Astrocyte of the cerebellum (primary cell): Measurements from ENCODE around the gene AGAP1.
"Not testable (repeated sequence)": the region's sequence is repeated elsewhere in the genome, so short reads cannot be mapped to it uniquely, and the experiment has no call there.

Experiments used
- DNase-seq: peaks from one replicate; pipeline ENCODE4 v3.0.0-alpha.2; 2011; ENCODE audit warnings: low read depth
- H3K4me3 ChIP-seq: 2 replicates; pipeline ENCODE4 v1.5.1; 2011; ENCODE audit warnings: mild to moderate bottlenecking, low read depth, low read length, moderate library complexity
- in situ Hi-C: cut with HindIII; loops from 2 replicates; pipeline ENCODE4 v1.10.0; 2017; ENCODE audit warnings: low sequenced_read_pairs
- TF ChIP-seq, protein P1 (sequence below): IDR thresholded peaks from 2 replicates; pipeline ENCODE4 v1.5.1; 2012; ENCODE audit warnings: low read length, low read depth, moderate library complexity, mild to moderate bottlenecking; ENCODE audit errors: missing control alignments

Gene AGAP1

DNA sequence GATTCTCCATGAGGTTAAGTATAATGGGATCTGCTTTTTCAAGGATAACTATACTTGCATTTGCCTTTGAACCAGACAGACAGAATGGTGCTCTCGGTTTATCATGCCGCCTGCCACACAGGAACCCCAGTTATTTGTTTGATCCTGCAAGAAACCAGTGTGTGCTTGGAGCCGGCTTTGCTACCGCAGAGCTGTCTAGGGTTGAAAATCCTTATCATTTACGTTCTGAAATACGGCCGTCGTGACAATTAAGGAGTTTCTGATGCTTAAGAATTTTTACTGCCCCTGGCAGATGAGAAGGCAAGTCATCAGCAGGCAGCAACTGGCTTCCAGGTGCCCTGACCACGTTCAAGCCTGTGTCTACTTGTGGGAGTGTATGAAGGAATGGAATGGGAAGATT lies 562.3 kb downstream of the AGAP1 start:
- DNase-seq, result no peak
- H3K4me3 ChIP-seq, result no peak overlapping the region
- TF ChIP-seq, protein P1, sequence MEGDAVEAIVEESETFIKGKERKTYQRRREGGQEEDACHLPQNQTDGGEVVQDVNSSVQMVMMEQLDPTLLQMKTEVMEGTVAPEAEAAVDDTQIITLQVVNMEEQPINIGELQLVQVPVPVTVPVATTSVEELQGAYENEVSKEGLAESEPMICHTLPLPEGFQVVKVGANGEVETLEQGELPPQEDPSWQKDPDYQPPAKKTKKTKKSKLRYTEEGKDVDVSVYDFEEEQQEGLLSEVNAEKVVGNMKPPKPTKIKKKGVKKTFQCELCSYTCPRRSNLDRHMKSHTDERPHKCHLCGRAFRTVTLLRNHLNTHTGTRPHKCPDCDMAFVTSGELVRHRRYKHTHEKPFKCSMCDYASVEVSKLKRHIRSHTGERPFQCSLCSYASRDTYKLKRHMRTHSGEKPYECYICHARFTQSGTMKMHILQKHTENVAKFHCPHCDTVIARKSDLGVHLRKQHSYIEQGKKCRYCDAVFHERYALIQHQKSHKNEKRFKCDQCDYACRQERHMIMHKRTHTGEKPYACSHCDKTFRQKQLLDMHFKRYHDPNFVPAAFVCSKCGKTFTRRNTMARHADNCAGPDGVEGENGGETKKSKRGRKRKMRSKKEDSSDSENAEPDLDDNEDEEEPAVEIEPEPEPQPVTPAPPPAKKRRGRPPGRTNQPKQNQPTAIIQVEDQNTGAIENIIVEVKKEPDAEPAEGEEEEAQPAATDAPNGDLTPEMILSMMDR, result no peak
- in situ Hi-C loops, result no loop called here

DNA sequence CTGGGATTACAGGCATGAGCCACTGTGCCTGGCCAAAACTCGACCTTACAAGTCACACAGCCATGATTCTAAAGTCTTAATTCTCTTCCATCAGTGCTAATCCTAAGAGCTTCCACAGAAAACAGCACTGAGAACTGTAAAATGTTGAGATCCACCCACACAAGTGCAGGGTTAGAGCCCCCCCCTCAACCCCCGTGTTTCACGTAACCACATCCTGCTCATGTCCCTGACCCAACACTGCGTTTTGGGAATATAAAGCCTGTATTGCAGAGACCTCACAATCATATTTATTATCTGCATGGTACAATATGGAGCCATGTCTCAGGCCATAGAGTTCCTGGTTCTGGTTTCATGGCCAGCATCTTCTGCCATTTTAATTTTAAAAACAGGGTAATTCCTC lies 563.5 kb downstream of the AGAP1 start:
- in situ Hi-C loops, result no loop called here

DNA sequence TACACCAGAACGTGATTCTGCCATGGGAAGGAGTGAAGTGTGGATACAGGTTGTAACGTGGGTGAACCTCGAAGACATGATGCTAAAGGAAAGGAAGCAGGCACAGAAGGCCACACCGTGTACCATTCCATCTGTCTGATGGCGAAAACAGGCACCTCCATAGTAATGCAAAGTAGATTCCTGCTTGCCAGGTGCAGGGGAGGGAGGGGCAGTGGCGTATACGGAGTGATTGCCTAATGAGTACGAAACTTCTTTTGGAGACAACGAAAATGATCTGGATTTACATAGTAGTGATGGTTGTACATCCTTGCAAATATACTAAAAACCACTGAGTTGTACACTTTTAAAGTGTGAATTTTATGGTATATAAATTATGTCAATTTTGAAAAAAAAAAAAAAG lies 567.7 kb downstream of the AGAP1 start:
- DNase-seq, result no peak
- in situ Hi-C loops, result no loop called here
- H3K4me3 ChIP-seq, result no peak overlapping the region
- TF ChIP-seq, protein P1, result no peak

More for the DNA sequence above, 563.5 kb downstream of the AGAP1 start:
- DNase-seq, result no peak
- TF ChIP-seq, protein P1, result no peak
- no peak overlapping the region for H3K4me3 ChIP-seq

DNA sequence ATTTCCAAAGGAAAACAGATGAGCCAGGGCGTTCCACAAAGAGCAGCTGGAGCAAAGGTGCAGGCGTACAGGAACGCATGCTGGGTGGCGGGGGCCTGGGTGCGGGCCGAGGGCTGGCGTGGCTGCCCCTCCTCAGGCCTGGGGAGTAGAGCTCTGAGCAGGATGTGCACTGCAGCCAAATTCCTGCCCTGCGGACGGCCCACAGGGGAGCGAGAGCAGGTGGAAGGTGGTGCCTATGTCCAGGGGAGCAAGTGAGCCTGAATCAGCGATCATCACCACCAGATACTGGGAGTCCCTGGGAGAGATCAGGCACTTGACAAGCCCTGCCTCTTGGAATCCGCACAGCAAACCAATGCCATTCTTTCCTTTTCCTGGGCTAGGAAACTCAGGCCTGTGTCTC lies 568.1 kb downstream of the AGAP1 start:
- TF ChIP-seq, protein P1, result no peak
- in situ Hi-C loops, result no loop called here
- no peak for DNase-seq
- H3K4me3 ChIP-seq, result no peak overlapping the region

DNA sequence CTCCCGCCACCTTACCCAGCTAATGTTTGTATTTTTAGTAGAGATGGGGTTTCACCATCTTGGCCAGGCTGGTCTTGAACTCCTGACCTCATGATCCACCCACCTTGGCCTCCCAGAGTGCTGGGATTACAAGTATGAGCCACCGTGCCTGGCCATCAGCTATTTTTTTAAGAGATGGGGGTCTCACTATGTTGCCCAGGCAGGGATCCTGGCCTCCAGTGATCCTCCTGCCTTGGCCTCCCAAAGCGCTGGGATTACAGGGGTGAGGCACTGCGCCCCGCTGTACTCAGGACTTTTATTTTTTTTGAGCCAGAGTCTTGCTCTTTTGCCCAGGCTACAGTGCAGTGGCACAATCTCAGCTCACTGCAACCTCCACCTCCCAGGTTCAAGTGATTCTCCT lies 569.0 kb downstream of the AGAP1 start:
- in situ Hi-C loops, H3K4me3 ChIP-seq, DNase-seq: not testable (repeated sequence)

DNA sequence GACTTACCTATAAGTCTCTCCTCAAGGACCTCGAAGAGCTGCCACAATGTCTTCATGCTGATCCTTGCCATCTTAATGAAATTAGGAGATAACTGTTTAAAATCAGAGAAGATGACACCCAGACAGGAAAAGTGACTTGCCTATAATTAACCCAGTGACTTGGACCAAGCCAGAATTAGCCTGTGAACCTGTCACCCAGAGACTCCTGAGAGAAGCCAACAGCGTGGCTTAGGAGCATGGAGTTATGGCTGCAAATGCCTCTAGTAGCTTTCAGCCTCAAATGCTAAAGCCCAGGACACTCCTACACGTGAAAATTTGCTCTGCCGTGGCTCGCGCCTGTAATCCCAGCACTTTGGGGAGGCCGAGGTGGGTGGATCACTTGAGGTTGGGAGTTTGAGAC lies 570.2 kb downstream of the AGAP1 start:
- no peak for DNase-seq
- TF ChIP-seq, protein P1, result no peak
- no peak overlapping the region for H3K4me3 ChIP-seq
- in situ Hi-C loops, result no loop called here

DNA sequence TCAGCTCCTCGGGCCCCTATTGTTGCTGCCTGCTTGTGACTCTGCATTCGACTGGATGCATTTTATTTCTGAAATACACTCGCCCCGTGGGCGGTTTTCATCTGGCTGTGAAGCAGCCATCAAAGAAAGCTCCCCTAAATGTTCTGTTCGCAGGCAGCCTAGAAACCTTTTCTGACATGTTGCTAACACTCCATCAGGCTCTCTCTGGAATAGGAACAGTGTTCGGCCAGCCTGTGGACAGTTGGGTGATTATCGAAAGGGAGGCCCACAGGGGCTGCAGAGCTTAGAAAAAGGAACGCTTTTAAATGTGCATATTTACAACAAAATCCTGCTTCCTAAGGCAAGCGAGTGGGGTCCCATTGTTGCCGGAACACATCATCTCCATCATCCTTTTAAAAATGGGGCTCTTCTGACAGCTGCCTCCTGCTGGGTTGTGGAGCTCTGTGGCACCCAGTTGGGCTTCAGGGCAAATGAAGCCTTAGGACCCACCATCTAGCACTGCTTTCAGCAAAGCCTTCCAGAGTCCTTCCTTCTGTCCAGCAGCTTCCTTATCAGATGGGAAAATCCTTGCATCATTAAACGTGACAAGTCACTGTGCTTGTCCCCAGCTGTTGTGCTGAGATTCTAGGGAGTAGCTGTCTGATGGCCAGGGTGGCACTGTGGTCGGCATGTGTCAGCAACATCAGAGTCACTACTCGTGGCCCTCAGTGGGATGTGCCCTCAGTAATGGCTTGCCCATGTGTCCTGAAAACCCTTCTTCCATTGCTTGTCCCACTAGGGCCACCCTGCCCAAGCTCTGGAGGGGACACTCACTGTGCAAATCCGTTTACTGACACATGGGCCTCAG lies 571.7 kb downstream of the AGAP1 start:
- TF ChIP-seq, protein P1, result no peak
- in situ Hi-C loops, result no loop called here

More for the DNA sequence above, 571.7 kb downstream of the AGAP1 start:
- no peak overlapping the region for H3K4me3 ChIP-seq
- no peak for DNase-seq
